Measurements from ENCODE around the gene CARS1.

Gene CARS1

GRCh38 chr11:2955906-2956476 lies 101.2 kb downstream of the CARS1 start:
- DNase-seq (ENCODE audit: low read depth), result no peak

GRCh38 chr11:2954263-2954662 lies 103.0 kb downstream of the CARS1 start:
- no peak for DNase-seq (ENCODE audit: low read depth)

- no peak for DNase-seq (ENCODE audit: low read depth)
Measured at GRCh38 chr11:2952290-2952689, 104.9 kb downstream of the CARS1 start.

DNA sequence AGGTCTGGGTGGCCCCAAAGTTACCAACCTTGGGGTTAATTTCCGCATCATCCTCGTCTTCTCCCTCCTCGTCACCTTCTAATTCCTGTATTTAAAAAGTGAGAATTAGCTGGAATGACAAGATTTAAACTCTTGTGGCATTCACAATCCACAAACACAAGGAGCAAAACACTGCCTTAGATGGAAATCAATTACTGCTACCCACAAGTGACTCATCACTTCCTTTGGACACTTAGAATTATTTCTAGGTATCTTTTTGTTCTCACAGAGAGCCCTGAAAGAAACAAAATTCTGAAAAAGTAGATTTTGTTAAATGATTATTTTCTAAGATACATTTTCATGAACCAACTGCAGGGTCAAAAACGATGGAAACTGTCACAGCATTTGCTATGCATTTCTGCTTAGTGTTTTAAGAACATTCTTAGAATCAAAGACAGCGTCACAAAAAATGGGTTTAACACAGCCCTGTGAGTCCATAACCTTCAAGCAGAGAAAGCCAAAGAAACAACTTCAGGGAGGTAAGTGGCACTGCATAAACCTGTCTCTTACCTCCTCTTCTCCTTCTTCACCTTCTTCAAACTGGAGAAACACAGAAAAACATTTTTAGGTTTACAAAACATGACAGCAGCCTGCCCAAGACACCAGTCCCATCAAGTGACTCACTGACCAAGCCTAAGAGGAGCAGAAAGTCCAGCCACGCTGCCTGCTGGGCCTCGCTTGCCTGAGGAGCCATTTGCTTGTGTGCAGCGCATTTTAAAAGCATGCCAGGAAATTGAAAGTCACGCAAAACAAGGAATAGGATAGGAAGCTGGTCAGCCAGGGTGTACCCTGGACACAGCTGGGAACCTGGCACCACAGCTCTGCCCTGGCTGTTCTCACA lies 105.8 kb downstream of the CARS1 start:
- DNase-seq (ENCODE audit: low read depth), result no peak
